GM21423 (cell line): ENCODE results near the gene ATP11A.

Experiments
- ATAC-seq: cut with Tn5 transposase; IDR thresholded peaks from one replicate; pipeline ENCODE4 v1.9.1; 2021; ENCODE audit warnings: mild to moderate bottlenecking, moderate library complexity; ENCODE audit not compliant: unreplicated experiment

ATP11A gene

GRCh38 chr13:112813552-112813951 lies 123.7 kb downstream of the ATP11A start:
- ATAC-seq = no peak

DNA sequence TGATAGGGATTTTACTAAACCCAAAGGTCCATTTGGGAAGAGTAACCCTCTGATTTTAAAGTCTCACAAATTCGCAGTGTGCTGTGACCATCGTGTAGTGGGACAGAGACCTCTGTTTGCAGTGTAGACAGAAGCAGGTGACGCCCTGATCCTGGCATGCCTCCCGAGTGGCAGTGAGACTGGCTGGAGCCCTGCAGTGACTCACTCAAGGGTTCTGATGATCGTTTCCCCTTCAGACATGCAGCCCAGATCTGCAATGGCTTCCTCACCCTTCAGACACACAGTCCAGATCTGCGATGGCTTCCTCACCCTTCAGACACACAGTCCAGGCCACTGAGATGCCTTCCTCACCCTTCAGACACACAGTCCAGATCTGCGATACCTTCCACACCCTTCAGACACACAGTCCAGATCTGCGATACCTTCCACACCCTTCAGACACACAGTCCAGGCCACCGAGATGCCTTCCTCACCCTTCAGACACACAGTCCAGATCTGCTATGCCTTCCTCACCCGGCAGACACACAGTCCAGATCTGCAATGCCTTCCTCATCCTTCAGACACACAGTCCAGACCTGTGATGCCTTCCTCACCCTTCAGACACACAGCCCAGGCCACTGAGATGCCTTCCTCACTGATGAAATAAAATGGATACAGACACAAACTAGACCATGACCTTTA lies 125.2 kb downstream of the ATP11A start:
- no peak for ATAC-seq

GRCh38 chr13:112815871-112816270 lies 126.0 kb downstream of the ATP11A start:
- no peak for ATAC-seq

- ATAC-seq = no peak
Measured at GRCh38 chr13:112818040-112818697, 128.3 kb downstream of the ATP11A start.

- no peak for ATAC-seq
Measured at GRCh38 chr13:112818698-112819045, 128.8 kb downstream of the ATP11A start.

DNA sequence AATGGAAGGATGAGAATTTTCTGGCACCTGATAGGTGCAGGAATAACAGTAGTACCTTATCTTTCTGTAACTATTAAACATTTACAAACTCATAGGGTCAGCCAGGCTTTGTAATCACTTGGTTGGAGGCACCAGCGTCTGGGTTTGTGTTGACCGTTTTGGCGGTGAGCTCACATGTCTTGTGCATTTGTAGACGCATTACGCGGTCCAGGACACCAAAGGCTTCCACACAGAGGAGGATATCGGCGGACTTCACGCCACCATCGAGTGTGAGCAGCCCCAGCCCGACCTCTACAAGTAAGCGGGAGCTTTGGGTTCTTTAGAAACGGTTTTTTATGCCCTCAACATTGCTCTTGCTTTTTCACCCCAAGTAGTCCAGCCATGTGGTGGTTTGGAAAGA lies 129.3 kb downstream of the ATP11A start:
- ATAC-seq = no peak

GRCh38 chr13:112819816-112820215 lies 130.0 kb downstream of the ATP11A start:
- ATAC-seq = no peak

- no peak for ATAC-seq
Measured at GRCh38 chr13:112820318-112820717, 130.5 kb downstream of the ATP11A start.

- ATAC-seq = no peak
Measured at GRCh38 chr13:112821340-112822055, 131.7 kb downstream of the ATP11A start.

- ATAC-seq = no peak
Measured at GRCh38 chr13:112822851-112823250, 133.0 kb downstream of the ATP11A start.

DNA sequence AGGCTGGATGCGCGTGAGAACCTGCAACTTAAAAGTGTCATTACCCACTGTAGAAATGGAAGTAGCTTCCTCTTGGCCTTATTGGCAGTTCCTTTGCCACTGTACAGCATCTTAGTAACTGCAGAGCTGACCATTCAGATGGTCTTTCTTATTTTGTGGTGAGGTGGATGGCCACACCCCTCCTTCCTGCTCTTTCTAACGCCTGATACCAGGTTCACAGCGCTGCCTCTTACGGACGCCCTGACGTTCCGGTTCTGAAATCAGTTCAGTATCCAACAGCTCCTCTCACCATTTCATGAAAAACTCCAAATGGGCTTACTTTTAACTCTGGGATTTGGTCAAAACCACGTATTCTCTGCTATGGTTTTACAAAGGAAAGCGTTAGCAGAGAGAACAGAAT lies 134.6 kb downstream of the ATP11A start:
- no peak for ATAC-seq

DNA sequence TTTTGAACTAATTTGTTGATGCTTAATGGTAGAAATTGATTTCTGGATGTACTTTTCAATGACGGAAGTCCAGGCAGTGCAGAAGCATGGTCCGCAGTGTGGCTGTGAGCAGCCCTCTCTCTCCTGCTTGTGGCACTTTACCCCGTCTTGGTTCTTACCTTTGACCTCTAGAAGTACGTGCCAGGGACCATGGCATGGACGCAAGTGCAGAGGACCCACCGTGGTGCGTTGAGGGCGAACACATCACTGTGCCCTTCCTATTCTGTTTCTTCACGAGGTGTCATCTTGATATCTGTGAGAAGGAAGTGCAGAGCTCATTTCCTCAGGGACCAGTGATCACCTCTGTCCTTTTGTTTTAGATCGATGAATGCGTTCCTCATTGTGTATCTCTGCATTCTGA lies 135.2 kb downstream of the ATP11A start:
- ATAC-seq = no peak

DNA sequence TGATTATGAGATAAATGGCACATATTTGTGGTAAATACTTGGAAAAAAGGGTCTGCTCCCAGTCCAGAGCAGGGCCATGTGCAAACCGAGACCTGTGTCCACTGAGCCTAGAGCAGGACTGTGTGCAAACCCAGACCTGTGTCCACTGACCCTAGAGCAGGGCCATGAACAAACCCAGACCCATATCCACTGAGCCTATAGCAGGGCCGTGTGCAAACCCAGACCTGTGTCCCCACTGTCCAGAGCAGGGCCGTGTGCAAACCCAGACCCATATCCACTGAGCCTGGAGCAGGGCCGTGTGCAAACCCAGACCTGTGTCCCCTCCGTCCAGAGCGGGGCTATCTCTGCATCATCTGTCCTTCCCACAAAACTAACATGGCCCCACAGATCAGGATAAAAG lies 136.0 kb downstream of the ATP11A start:
- no peak for ATAC-seq

- ATAC-seq = no peak
Measured at GRCh38 chr13:112826565-112826964, 136.7 kb downstream of the ATP11A start.

- no peak for ATAC-seq
Measured at GRCh38 chr13:112828082-112828699, 138.4 kb downstream of the ATP11A start.

DNA sequence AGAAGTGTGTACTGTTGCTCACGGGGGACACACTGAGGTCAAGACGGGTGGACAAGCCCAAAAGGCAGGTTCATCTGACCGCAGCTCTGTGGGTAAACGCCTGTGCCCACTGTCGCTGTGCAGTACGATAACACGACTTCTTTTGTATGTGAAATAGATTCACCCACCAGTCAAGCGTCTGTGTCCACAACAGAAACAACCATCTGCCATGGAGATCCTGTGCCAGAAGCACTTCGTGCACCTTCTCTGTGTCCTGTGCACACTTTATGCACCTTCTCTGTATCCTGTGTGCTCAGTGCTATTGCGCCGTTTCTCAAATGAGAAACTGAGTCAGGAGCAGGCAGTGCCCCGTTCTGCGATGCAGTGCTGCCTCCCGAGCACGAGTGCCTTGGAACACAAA lies 138.9 kb downstream of the ATP11A start:
- ATAC-seq = no peak

DNA sequence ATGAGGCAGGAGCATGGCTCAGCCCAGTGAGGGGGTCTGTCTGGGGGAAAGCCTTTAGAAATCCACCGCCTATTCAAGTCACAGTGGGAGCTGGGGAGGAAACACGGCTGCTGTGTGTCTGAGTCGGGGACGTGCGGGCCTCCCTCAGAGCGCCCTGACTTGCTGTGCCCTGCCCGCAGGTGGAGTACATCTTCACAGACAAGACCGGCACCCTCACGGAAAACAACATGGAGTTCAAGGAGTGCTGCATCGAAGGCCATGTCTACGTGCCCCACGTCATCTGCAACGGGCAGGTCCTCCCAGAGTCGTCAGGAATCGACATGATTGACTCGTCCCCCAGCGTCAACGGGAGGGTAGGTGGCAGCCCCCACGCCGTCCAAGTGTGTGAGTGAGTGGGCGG lies 141.4 kb downstream of the ATP11A start:
- no peak for ATAC-seq

GRCh38 chr13:112831801-112832200 lies 142.0 kb downstream of the ATP11A start:
- no peak for ATAC-seq

DNA sequence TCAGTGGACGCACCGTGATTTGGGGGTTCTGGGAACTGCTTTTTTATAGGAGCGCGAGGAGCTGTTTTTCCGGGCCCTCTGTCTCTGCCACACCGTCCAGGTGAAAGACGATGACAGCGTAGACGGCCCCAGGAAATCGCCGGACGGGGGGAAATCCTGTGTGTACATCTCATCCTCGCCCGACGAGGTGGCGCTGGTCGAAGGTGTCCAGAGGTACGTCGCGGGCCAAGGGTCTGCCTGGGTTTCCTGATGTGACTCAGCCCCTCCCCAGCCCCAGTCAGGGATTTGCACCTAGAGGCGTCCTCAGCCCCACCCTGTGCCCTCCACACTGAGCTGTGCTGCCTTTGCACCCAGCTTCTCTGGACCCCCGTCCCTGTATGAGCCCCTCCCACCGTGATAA lies 143.0 kb downstream of the ATP11A start:
- no peak for ATAC-seq

- no peak for ATAC-seq
Measured at GRCh38 chr13:112833551-112834257, 143.9 kb downstream of the ATP11A start.

GRCh38 chr13:112835344-112835743 lies 145.5 kb downstream of the ATP11A start:
- ATAC-seq = no peak
